ENCODE data around the gene TADA2B. TPM values are rescaled to one million over a fixed set of nuclear protein-coding genes. Genes with fewer than 3 reads are reported as not detected.

The TADA2B gene
- total RNA-seq, 1 donor from 2014 or later = 26.9 TPM

GRCh38 chr4:7024336-7024890, 18.8 kb upstream of the TADA2B start:
- no peaks in the 10 kb centered on the region for H3K27me3 ChIP-seq (ENCODE audit: control insufficient read depth, insufficient read depth, low read length)
- H3K4me3 ChIP-seq (ENCODE audit: low read depth, low read length) = no peak overlapping the region
- TF ChIP-seq, protein P1, sequence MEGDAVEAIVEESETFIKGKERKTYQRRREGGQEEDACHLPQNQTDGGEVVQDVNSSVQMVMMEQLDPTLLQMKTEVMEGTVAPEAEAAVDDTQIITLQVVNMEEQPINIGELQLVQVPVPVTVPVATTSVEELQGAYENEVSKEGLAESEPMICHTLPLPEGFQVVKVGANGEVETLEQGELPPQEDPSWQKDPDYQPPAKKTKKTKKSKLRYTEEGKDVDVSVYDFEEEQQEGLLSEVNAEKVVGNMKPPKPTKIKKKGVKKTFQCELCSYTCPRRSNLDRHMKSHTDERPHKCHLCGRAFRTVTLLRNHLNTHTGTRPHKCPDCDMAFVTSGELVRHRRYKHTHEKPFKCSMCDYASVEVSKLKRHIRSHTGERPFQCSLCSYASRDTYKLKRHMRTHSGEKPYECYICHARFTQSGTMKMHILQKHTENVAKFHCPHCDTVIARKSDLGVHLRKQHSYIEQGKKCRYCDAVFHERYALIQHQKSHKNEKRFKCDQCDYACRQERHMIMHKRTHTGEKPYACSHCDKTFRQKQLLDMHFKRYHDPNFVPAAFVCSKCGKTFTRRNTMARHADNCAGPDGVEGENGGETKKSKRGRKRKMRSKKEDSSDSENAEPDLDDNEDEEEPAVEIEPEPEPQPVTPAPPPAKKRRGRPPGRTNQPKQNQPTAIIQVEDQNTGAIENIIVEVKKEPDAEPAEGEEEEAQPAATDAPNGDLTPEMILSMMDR (IDR thresholded peaks at IDR 0.05; ENCODE audit: insufficient read depth, low read length, poor library complexity, severe bottlenecking) = no peak
- H3K36me3 ChIP-seq (ENCODE audit: control insufficient read depth, insufficient read depth, low read length) = peaks cover 2% of the 10 kb centered on the region
- no peak for DNase-seq (ENCODE audit: low read depth)

DNA sequence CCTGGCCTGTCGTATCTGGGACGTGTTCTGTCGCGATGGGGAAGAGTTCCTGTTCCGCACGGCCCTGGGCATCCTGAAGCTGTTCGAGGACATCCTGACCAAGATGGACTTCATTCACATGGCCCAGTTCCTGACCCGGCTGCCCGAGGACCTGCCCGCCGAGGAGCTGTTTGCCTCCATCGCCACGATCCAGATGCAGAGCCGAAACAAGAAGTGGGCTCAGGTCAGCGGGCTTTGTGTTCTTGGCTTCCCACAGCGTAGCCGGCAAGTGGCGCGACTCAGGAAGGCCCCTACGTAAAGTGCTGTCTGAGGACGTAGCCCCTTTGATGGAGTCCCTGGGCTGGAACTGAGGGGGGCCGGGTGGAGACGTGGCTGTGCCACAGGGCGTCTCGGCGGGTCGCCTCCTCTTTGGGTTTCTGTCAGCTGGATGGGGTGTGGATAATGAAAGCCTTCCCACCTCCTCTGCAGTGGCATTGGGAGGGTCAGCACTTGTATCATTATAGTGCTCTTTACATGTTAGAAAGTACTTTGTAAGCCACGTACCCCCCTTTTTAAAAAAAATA, 18.1 kb upstream of the TADA2B start:
- Histone ChIP-seq H3K27me3 (ENCODE audit: control insufficient read depth, insufficient read depth, low read length) (no peaks in the 10 kb centered on the region), H3K36me3 (ENCODE audit: control insufficient read depth, insufficient read depth, low read length) (peaks cover 4% of the 10 kb centered on the region), H3K4me3 (ENCODE audit: low read depth, low read length) (no peak overlapping the region)
- DNase-seq (ENCODE audit: low read depth) = no peak
- TF ChIP-seq, protein P1 (IDR thresholded peaks at IDR 0.05; ENCODE audit: insufficient read depth, low read length, poor library complexity, severe bottlenecking) = no peak

GRCh38 chr4:7026107-7026506, 17.1 kb upstream of the TADA2B start:
- Histone ChIP-seq H3K36me3 (ENCODE audit: control insufficient read depth, insufficient read depth, low read length) (peaks cover 6% of the 10 kb centered on the region), H3K27me3 (ENCODE audit: control insufficient read depth, insufficient read depth, low read length) (no peaks in the 10 kb centered on the region), H3K4me3 (ENCODE audit: low read depth, low read length) (no peak overlapping the region)
- TF ChIP-seq, protein P1 (IDR thresholded peaks at IDR 0.05; ENCODE audit: insufficient read depth, low read length, poor library complexity, severe bottlenecking) = no peak
- DNase-seq (ENCODE audit: low read depth) = no peak

GRCh38 chr4:7027284-7027683, 15.9 kb upstream of the TADA2B start:
- no peak for DNase-seq (ENCODE audit: low read depth)
- Histone ChIP-seq H3K4me3 (ENCODE audit: low read depth, low read length) (no peak overlapping the region), H3K27me3 (ENCODE audit: control insufficient read depth, insufficient read depth, low read length) (no peaks in the 10 kb centered on the region), H3K36me3 (ENCODE audit: control insufficient read depth, insufficient read depth, low read length) (peaks cover 6% of the 10 kb centered on the region)
- TF ChIP-seq, protein P1 (IDR thresholded peaks at IDR 0.05; ENCODE audit: insufficient read depth, low read length, poor library complexity, severe bottlenecking) = no peak

GRCh38 chr4:7027913-7028312, 15.3 kb upstream of the TADA2B start:
- DNase-seq (ENCODE audit: low read depth) = no peak
- Histone ChIP-seq H3K36me3 (ENCODE audit: control insufficient read depth, insufficient read depth, low read length) (peaks cover 6% of the 10 kb centered on the region), H3K4me3 (ENCODE audit: low read depth, low read length) (no peak overlapping the region), H3K27me3 (ENCODE audit: control insufficient read depth, insufficient read depth, low read length) (no peaks in the 10 kb centered on the region)
- TF ChIP-seq, protein P1 (IDR thresholded peaks at IDR 0.05; ENCODE audit: insufficient read depth, low read length, poor library complexity, severe bottlenecking) = no peak

GRCh38 chr4:7029212-7029611, 14.0 kb upstream of the TADA2B start:
- TF ChIP-seq, protein P1 (IDR thresholded peaks at IDR 0.05; ENCODE audit: insufficient read depth, low read length, poor library complexity, severe bottlenecking) = no peak
- Histone ChIP-seq H3K4me3 (ENCODE audit: low read depth, low read length) (no peak overlapping the region), H3K27me3 (ENCODE audit: control insufficient read depth, insufficient read depth, low read length) (no peaks in the 10 kb centered on the region), H3K36me3 (ENCODE audit: control insufficient read depth, insufficient read depth, low read length) (peaks cover 6% of the 10 kb centered on the region)
- no peak for DNase-seq (ENCODE audit: low read depth)

Measured in kidney epithelial cell (primary cell).